MM.1S (cell line): Measurements from ENCODE around the gene GARNL3.

Source experiments
- CTCF ChIP-seq: fragments of 300-600 bp; sonication (generic); IDR thresholded peaks from 2 replicates; pipeline ENCODE4 v1.5.1; 2016; ENCODE audit warnings: antibody characterized with exemption, low read length, mixed read lengths
- EZH2phosphoT487 ChIP-seq: fragments of 300-600 bp; sonication (generic); IDR thresholded peaks from 2 replicates; pipeline ENCODE4 v1.6.1; 2018; ENCODE audit warnings: antibody characterized with exemption, low read length

DNA sequence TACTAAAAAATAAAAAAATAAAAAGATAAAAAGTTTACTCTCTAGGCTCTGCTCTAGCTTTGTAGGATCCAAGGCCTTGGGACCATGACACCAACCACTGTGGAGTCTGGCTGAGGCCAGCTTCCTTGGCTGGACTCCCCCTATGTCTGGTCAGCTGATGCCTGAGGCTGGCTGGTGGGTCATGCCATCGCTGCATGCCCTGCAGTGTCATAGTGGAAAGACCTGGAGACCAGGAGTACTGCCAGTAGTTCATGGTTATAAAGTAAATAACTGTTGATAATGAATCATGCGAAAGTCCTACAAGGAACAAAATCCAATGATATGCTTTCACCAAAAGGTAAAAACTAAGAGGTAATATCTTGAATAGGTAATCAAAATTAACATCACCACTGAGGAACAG lies 43.2 kb downstream of the GARNL3 start:
- TF ChIP-seq CTCF = no peak
- TF ChIP-seq EZH2phosphoT487 = no peak
